A549 (cell line): ENCODE results near the gene ADCY10. TPM values are rescaled to one million over a fixed set of nuclear protein-coding genes. Genes with fewer than 3 reads are reported as not detected.

ENCODE experiments used
- ATAC-seq, 2 experiments: fragments of 200-7000 bp in 1 of 2; fragments of >200 bp in 1 of 2; cut with Nextera tagmentation in 1 of 2; cut with Tn5 transposase in 1 of 2; 3 replicates each; pipeline versions ENCODE4 v1.8.0 to v1.9.1; 2018 to 2020; ENCODE audit warnings: mild to moderate bottlenecking in 1 of 2, moderate library complexity in 1 of 2
- CTCF ChIA-PET: fragments of 300-600 bp; sonication (Branson Sonifier 250); formaldehyde crosslinking; extraction: SDS; loops from one replicate; lab custom pipeline; 2021; ENCODE audit warnings: antibody characterized with exemption, inconsistent platforms; lab: Yijun Ruan, JAX
- POLR2A ChIA-PET: fragments of 350-600 bp; formaldehyde crosslinking; extraction: SDS; loops from one replicate; lab custom pipeline; 2021; ENCODE audit warnings: antibody characterized with exemption, inconsistent platforms; lab: Yijun Ruan, JAX
- DNase-seq, 2 experiments: peaks; one replicate each; pipeline versions ENCODE4 v3.0.0 to v3.0.0-alpha.2; 2011 to 2016; ENCODE audit warnings: low read depth in 1 of 2, low spot score in 1 of 2
- FAIRE-seq: peaks from 2 replicates; lab custom pipeline; 2011; peaks lifted over from hg19 to GRCh38; lab: Jason Lieb, UNC
- H3K27ac ChIP-seq, 2 experiments: fragments of >200 bp; sonication (Bioruptor Twin); formaldehyde crosslinking; 3 replicates each; pipeline ENCODE4 v1.5.1; 2016 to 2017
- H3K4me1 ChIP-seq: fragments of >200 bp; sonication (Bioruptor Twin); formaldehyde crosslinking; 3 replicates; pipeline ENCODE4 v1.6.1; 2016
- H3K4me2 ChIP-seq: fragments of >200 bp; sonication (Bioruptor Twin); formaldehyde crosslinking; 3 replicates; pipeline ENCODE4 v1.6.1; 2016
- H3K4me3 ChIP-seq: fragments of >200 bp; sonication (Bioruptor Twin); formaldehyde crosslinking; 3 replicates; pipeline ENCODE4 v1.5.1; 2016
- H3K9me3 ChIP-seq: fragments of >200 bp; sonication (Bioruptor Twin); formaldehyde crosslinking; 3 replicates; pipeline ENCODE4 v1.6.1; 2016
- BHLHE40 ChIP-seq: IDR thresholded peaks from 2 replicates; pipeline ENCODE4 v1.6.1; 2012; ENCODE audit warnings: low read depth, low read length, inconsistent platforms
- CHD2 ChIP-seq: fragments of 150-350 bp; IDR thresholded peaks from 2 replicates; pipeline ENCODE4 v1.6.1; 2014; ENCODE audit warnings: low read length; ENCODE audit not compliant: partially characterized antibody
- CHD4 ChIP-seq: fragments of 200-600 bp; sonication (generic); IDR thresholded peaks from 2 replicates; pipeline ENCODE4 v1.6.1; 2016; ENCODE audit warnings: antibody characterized with exemption, mild to moderate bottlenecking, borderline replicate concordance
- EP300 ChIP-seq, 2 experiments: fragments of >200 bp; sonication (Bioruptor Twin); formaldehyde crosslinking; IDR thresholded peaks; 2 replicates in 1 of 2; 3 replicates in 1 of 2; pipeline ENCODE4 v1.6.1; 2016 to 2017
- ESRRA ChIP-seq: fragments of 150-350 bp; IDR thresholded peaks from 2 replicates; pipeline ENCODE4 v1.6.1; 2014; ENCODE audit warnings: mild to moderate bottlenecking, low read length, borderline replicate concordance
- FOSL2 ChIP-seq, 2 experiments: fragments of 450-650 bp in 1 of 2; fragments of >200 bp in 1 of 2; sonication (Bioruptor Twin) in 1 of 2; formaldehyde crosslinking; IDR thresholded peaks; 2 replicates each; pipeline versions ENCODE4 v1.5.0 to v1.6.1; 2016 to 2020; ENCODE audit warnings: mild to moderate bottlenecking in 1 of 2, moderate library complexity in 1 of 2
- HDAC2 ChIP-seq: fragments of 200-600 bp; sonication (generic); IDR thresholded peaks from 2 replicates; pipeline ENCODE4 v1.6.1; 2016
- HOXB13 ChIP-seq: fragments of 250-450 bp; sonication (Bioruptor Pico); IDR thresholded peaks from 2 replicates; pipeline ENCODE4 v1.5.0; 2020; ENCODE audit warnings: low read depth, mild to moderate bottlenecking, moderate library complexity
- JUN ChIP-seq, 2 experiments: fragments of >200 bp; sonication (Bioruptor Twin); formaldehyde crosslinking; IDR thresholded peaks; 2 replicates in 1 of 2; 3 replicates in 1 of 2; pipeline ENCODE4 v1.6.1; 2016 to 2017
- KDM1A ChIP-seq: fragments of 200-600 bp; sonication (generic); IDR thresholded peaks from 2 replicates; pipeline ENCODE4 v1.6.1; 2016; ENCODE audit warnings: low read depth, mild to moderate bottlenecking
- MAFK ChIP-seq: fragments of 450-650 bp; IDR thresholded peaks from 2 replicates; pipeline ENCODE4 v1.6.1; 2014; ENCODE audit not compliant: partially characterized antibody
- NPAS2 ChIP-seq: fragments of 250-450 bp; sonication (Bioruptor Pico); IDR thresholded peaks from 2 replicates; pipeline ENCODE4 v1.8.0; 2022; ENCODE audit warnings: mild to moderate bottlenecking, moderate library complexity, borderline replicate concordance
- RAD21 ChIP-seq, 2 experiments: fragments of >200 bp in 1 of 2; sonication (Bioruptor Twin) in 1 of 2; formaldehyde crosslinking in 1 of 2; IDR thresholded peaks in 1 of 2; conservative IDR thresholded peaks in 1 of 2; 2 replicates in 1 of 2; 3 replicates in 1 of 2; pipeline ENCODE4 v1.6.1; 2012 to 2018; ENCODE audit warnings: inconsistent platforms in 1 of 2
- RARB ChIP-seq: fragments of 250-450 bp; sonication (Bioruptor Pico); IDR thresholded peaks from 2 replicates; pipeline ENCODE4 v1.8.0; 2021; ENCODE audit warnings: mild to moderate bottlenecking, moderate library complexity
- RCOR1 ChIP-seq: fragments of 150-350 bp; IDR thresholded peaks from 2 replicates; pipeline ENCODE4 v1.6.1; 2014; ENCODE audit warnings: antibody characterized with exemption, low read length, low read depth
- RFX5 ChIP-seq: fragments of 450-650 bp; IDR thresholded peaks from 2 replicates; pipeline ENCODE4 v1.7.1; 2014; ENCODE audit warnings: antibody characterized with exemption, mild to moderate bottlenecking, moderate library complexity
- RNF2 ChIP-seq: fragments of 200-600 bp; sonication (generic); IDR thresholded peaks from 2 replicates; pipeline ENCODE4 v1.6.1; 2016; ENCODE audit warnings: low read depth, mild to moderate bottlenecking, antibody characterized with exemption, moderate library complexity, borderline replicate concordance
- ZNF302 ChIP-seq: fragments of 250-450 bp; sonication (Bioruptor Pico); IDR thresholded peaks from 2 replicates; pipeline ENCODE4 v1.9.0; 2021; ENCODE audit warnings: inconsistent platforms, mild to moderate bottlenecking, moderate library complexity
- ZSCAN20 ChIP-seq: fragments of 250-450 bp; sonication (Bioruptor Pico); IDR thresholded peaks from 2 replicates; pipeline ENCODE4 v1.8.0; 2022; ENCODE audit warnings: mild to moderate bottlenecking, moderate library complexity
- WGBS: methylation state at CpG from one replicate; pipeline ENCODE4 v1.1.6; 2017; ENCODE audit errors: missing lambda C conversion rate; 5-methylcytosine and 5-hydroxymethylcytosine counted together
- polyA minus RNA-seq: library from RNA; depleted of rRNA, polyadenylated mRNA; stranded (reverse); fragments of >200 nt; gene quantifications from 2 replicates; pipeline ENCODE4 v1.2.3, GENCODE V29; 2011; rRNA and poly(A)+ RNA removed
- polyA plus RNA-seq, 4 experiments: library from polyadenylated mRNA; depleted of rRNA in 3 of 4; stranded (reverse); fragments of >200 nt; fragmentation: RNase III in 1 of 4; extraction: RNeasy Plus Mini Kit Qiagen cat#74134 plus additional on column Dnase treatment in 1 of 4; gene quantifications; 2 replicates in 3 of 4; 3 replicates in 1 of 4; pipeline ENCODE4 v1.2.3, GENCODE V29; 2011 to 2017
- TF ChIP-seq, protein P1 (sequence below): fragments of 150-350 bp; IDR thresholded peaks from 2 replicates; pipeline ENCODE4 v1.6.1; 2014; ENCODE audit warnings: low read depth, mild to moderate bottlenecking, low read length
- TF ChIP-seq, protein P2 (sequence below): IDR thresholded peaks from 2 replicates; pipeline ENCODE4 v1.6.1; 2012

Gene ADCY10, protein sequence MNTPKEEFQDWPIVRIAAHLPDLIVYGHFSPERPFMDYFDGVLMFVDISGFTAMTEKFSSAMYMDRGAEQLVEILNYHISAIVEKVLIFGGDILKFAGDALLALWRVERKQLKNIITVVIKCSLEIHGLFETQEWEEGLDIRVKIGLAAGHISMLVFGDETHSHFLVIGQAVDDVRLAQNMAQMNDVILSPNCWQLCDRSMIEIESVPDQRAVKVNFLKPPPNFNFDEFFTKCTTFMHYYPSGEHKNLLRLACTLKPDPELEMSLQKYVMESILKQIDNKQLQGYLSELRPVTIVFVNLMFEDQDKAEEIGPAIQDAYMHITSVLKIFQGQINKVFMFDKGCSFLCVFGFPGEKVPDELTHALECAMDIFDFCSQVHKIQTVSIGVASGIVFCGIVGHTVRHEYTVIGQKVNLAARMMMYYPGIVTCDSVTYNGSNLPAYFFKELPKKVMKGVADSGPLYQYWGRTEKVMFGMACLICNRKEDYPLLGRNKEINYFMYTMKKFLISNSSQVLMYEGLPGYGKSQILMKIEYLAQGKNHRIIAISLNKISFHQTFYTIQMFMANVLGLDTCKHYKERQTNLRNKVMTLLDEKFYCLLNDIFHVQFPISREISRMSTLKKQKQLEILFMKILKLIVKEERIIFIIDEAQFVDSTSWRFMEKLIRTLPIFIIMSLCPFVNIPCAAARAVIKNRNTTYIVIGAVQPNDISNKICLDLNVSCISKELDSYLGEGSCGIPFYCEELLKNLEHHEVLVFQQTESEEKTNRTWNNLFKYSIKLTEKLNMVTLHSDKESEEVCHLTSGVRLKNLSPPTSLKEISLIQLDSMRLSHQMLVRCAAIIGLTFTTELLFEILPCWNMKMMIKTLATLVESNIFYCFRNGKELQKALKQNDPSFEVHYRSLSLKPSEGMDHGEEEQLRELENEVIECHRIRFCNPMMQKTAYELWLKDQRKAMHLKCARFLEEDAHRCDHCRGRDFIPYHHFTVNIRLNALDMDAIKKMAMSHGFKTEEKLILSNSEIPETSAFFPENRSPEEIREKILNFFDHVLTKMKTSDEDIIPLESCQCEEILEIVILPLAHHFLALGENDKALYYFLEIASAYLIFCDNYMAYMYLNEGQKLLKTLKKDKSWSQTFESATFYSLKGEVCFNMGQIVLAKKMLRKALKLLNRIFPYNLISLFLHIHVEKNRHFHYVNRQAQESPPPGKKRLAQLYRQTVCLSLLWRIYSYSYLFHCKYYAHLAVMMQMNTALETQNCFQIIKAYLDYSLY (N-terminal part only)
- polyA plus RNA-seq (2011; rRNA removed): 0.18 and 0.20 TPM in 2 replicates
- polyA plus RNA-seq (2012; cell fraction: cytosol; rRNA removed): 0.01 and 0.08 TPM in 2 replicates
- 0.07 and 0.09 TPM in 2 replicates for polyA plus RNA-seq (2012; cell fraction: nucleus; rRNA removed)
- polyA plus RNA-seq (2017; fragmentation: RNase III; extraction: RNeasy Plus Mini Kit Qiagen cat#74134 plus additional on column Dnase treatment): 0.03 to 0.08 TPM (median 0.04 TPM) in 3 replicates
- 0.10 and 0.54 TPM in 2 replicates for polyA minus RNA-seq

DNA sequence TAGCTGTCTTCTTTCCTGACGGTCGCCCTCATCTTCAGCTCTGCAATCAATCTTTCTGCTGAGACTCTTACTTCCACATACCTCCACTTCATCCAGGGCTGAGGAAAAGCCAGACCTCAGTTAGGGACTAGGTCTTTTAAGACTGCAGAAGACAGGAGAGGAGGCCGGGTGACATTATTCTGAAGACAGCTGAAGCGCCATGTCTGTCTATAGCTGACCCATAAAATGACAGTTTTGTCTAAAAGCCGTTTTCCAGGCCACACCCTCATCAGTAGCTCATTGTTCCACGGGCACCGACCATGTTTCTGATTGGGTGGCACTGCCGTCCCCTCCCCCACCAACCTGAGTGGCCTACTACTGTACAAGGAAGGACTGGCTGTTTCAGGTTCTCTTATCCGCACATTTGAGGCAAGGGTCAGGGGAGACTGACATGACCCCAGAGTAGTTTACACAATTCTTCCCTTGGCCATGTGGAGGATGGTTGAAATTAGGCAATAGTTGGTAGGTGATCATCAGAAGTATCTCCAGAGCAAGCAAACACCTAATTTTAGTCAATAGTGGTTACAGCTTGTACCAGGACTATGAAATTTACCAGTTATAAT is at the start of gene ADCY10:
ADCY10 (minus strand) TSS at position 240 of the 602 bp plus-strand sequence. CDS start 8,994 bp downstream, outside the sequence.
- WGBS: 88% methylated on average over 9 of the region's 9 CpGs
- H3K4me1 ChIP-seq: peaks cover 15% of the 10 kb centered on the region
- no peaks in the 10 kb centered on the region for H3K9me3 ChIP-seq
- TF ChIP-seq, protein P1, sequence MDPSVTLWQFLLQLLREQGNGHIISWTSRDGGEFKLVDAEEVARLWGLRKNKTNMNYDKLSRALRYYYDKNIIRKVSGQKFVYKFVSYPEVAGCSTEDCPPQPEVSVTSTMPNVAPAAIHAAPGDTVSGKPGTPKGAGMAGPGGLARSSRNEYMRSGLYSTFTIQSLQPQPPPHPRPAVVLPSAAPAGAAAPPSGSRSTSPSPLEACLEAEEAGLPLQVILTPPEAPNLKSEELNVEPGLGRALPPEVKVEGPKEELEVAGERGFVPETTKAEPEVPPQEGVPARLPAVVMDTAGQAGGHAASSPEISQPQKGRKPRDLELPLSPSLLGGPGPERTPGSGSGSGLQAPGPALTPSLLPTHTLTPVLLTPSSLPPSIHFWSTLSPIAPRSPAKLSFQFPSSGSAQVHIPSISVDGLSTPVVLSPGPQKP: no peak
- no peak for TF ChIP-seq RAD21 (conservative IDR thresholded peaks at IDR 0.05 in 1 of 2, IDR thresholded peaks at IDR 0.05 in 1 of 2)
- TF ChIP-seq CHD2: no peak
- no peak for TF ChIP-seq HOXB13
- no peak for TF ChIP-seq RARB (CRISPR knock-in tag)
- TF ChIP-seq CHD4: no peak
- TF ChIP-seq KDM1A: no peak
- TF ChIP-seq BHLHE40: no peak
- TF ChIP-seq HDAC2: no peak
- TF ChIP-seq, protein P2, sequence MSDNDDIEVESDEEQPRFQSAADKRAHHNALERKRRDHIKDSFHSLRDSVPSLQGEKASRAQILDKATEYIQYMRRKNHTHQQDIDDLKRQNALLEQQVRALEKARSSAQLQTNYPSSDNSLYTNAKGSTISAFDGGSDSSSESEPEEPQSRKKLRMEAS: no peak
- TF ChIP-seq JUN (IDR thresholded peaks at IDR 0.05): no peak
- TF ChIP-seq ESRRA: no peak
- no peak for TF ChIP-seq MAFK
- TF ChIP-seq NPAS2: no peak
- ChIA-PET CTCF (interaction anchor here (0.7 to 2.8 kb wide), 3 partner anchors 13 to 172 kb away, joined by 3 to 8 read pairs (median 6); no protein-coding TSS in a partner anchor), POLR2A (no interaction called here)
- no peak; a peak in 1 of 6 replicates for ATAC-seq
- no peak within 1 kb of the TSS for H3K4me2 ChIP-seq
- no peak for DNase-seq
- H3K27ac ChIP-seq: no peak within 1 kb of the TSS
- no peak within 1 kb of the TSS for H3K4me3 ChIP-seq
- no peak for FAIRE-seq

DNA sequence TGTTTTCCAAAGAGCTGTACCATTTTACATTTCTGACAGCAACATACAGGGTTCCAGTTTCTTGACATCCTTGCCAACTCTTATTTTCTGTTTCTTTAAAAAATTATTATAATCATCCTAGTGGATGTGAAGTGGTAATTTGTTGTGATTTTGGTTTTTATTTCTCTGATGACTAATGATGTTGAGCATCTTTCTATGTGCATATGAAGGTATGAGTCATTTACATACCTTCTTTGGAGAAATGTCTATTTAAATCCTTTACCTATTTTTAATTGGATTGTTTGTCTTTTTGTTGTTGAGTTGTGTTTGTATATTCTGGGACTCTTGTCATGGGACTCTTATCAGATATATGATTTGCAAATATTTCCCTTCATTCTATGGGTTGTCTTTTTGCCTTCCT is 43.8 kb upstream of the ADCY10 start:
- no peak for DNase-seq
- no peak for ATAC-seq

DNA sequence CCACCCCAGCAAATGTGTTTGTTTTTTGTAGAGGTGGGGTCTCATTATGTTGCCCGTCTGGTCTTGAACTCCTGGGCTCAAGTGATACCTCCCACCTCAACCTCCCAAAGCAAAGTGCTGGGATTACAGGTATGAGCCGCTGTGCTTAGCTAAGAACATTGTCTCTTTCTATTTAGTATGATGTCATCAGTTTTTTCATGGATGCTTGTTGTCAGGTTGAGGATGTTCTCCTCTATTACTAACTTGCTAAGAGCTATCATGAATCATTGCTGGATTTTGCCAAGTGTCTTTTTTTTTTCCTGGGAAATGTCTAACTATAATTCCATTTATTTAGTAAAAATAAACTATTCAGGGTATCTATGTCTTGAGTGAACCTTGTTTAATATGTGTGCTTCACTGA is 42.0 kb upstream of the ADCY10 start:
- no peaks in the 10 kb centered on the region for H3K9me3 ChIP-seq
- WGBS: 93% methylated on average over 2 of the region's 2 CpGs
- POLR2A ChIA-PET: no interaction called here
- peaks cover 7% of the 10 kb centered on the region for H3K4me1 ChIP-seq
- no peak overlapping the region for H3K4me3 ChIP-seq
- CTCF ChIA-PET: no interaction called here
- H3K27ac ChIP-seq: no peak overlapping the region
- ATAC-seq (no peak), DNase-seq (no peak), FAIRE-seq (no peak)
- H3K4me2 ChIP-seq: no peak overlapping the region
- TF ChIP-seq NPAS2: no peak
- no peak for TF ChIP-seq RFX5
- TF ChIP-seq CHD4: no peak
- TF ChIP-seq ESRRA: no peak
- TF ChIP-seq ZSCAN20 (CRISPR knock-in tag): no peak
- TF ChIP-seq MAFK: no peak
- TF ChIP-seq EP300 (IDR thresholded peaks at IDR 0.05): no peak
- no peak for TF ChIP-seq RARB (CRISPR knock-in tag)
- TF ChIP-seq RNF2: no peak
- TF ChIP-seq, protein P1: no peak
- no peak for TF ChIP-seq ZNF302 (CRISPR knock-in tag)
- TF ChIP-seq RCOR1: no peak

More for the DNA sequence above, 43.8 kb upstream of the ADCY10 start:
- Histone ChIP-seq H3K4me1 (no peaks in the 10 kb centered on the region), H3K27ac (no peak overlapping the region), H3K9me3 (no peaks in the 10 kb centered on the region), H3K4me3 (no peak overlapping the region), H3K4me2 (no peak overlapping the region)
- POLR2A ChIA-PET: no interaction called here
- no peak for FAIRE-seq
- CTCF ChIA-PET: interaction anchor here (0.7 kb wide), 2 partner anchors 11 to 65 kb away, joined by 3 read pairs; no protein-coding TSS in a partner anchor
- no peak for TF ChIP-seq FOSL2 (IDR thresholded peaks at IDR 0.05)
- TF ChIP-seq FOSL2 (CRISPR knock-in tag; IDR thresholded peaks at IDR 0.05): peak; percentile 75
- TF ChIP-seq RNF2: no peak
